Activated CD8-positive, alpha-beta memory T cell treated with anti-CD3 and anti-CD28 coated beads for 36 hours (primary cell): ENCODE results near the gene RSBN1L. TPM values are rescaled to one million over a fixed set of nuclear protein-coding genes. Genes with fewer than 3 reads are reported as not detected.
"Not testable (repeated sequence)": the region's sequence is repeated elsewhere in the genome, so short reads cannot be mapped to it uniquely, and the experiment has no call there.

Experiments
- CTCF ChIA-PET: fragments of 350-600 bp; sonication (Branson Sonifier 250); formaldehyde crosslinking; loops from one replicate; lab custom pipeline; 2021; ENCODE audit warnings: antibody characterized with exemption; lab: Charles Lee
- POLR2A ChIA-PET: fragments of 350-600 bp; sonication (Branson Sonifier 250); formaldehyde crosslinking; loops from one replicate; lab custom pipeline; 2021; ENCODE audit warnings: antibody characterized with exemption; lab: Charles Lee
- total RNA-seq, 2 experiments: library from RNA; stranded (reverse); gene quantifications; one replicate each; pipeline ENCODE4 v1.2.3, GENCODE V29; 2021

RSBN1L gene
- total RNA-seq, 2 experiments from 2014 or later: 21.3 to 22.9 TPM

GRCh38 chr7:77684030-77684429 is 12.2 kb upstream of the RSBN1L start:
- ChIA-PET POLR2A (no interaction called here), CTCF (interaction anchor here (1.3 kb wide), 1 partner anchor 32 kb away, joined by 4 read pairs; no protein-coding TSS in a partner anchor)

GRCh38 chr7:77685233-77685632 is 11.0 kb upstream of the RSBN1L start:
- POLR2A ChIA-PET: no interaction called here

GRCh38 chr7:77687100-77687746 is 9.0 kb upstream of the RSBN1L start:
- CTCF ChIA-PET: no interaction called here

More at GRCh38 chr7:77685233-77685632, 11.0 kb upstream of the RSBN1L start:
- CTCF ChIA-PET: interaction anchor here (0.5 to 1.4 kb wide), 3 partner anchors 11 to 191 kb away, joined by 3 to 4 read pairs (median 4); partner anchors contain the start of gene RSBN1L

GRCh38 chr7:77687747-77688144 is 8.5 kb upstream of the RSBN1L start:
- CTCF ChIA-PET: no interaction called here
- POLR2A ChIA-PET: interaction anchor here (0.6 to 1.1 kb wide), 2 partner anchors 8 to 14 kb away, joined by 3 read pairs; partner anchors contain the start of gene RSBN1L

More at GRCh38 chr7:77687100-77687746, 9.0 kb upstream of the RSBN1L start:
- POLR2A ChIA-PET: interaction anchor here (0.6 to 1.1 kb wide), 2 partner anchors 9 to 15 kb away, joined by 3 read pairs; partner anchors contain the start of gene RSBN1L

DNA sequence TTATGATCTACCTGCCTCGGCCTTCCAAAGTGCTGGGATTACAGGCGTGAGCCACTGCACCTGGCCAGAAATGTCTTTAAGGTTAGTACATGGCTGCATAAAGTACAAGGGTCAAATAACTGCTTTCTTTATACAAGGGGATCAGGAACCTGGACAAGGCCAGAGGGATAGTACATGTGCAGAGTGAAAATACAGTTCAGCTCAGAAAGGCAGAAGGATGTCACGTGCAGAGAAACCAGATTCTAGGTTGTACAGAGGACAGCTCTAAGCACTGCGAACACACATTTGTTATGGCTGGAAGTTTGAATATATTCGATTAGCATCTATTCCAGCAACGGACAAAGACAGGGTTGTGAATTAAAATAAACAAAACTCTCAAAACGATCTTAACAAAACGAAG is 6.0 kb upstream of the RSBN1L start:
- POLR2A ChIA-PET: no interaction called here
- CTCF ChIA-PET: interaction anchor here (1.3 kb wide), 1 partner anchor 12 kb away, joined by 5 read pairs; no protein-coding TSS in a partner anchor

DNA sequence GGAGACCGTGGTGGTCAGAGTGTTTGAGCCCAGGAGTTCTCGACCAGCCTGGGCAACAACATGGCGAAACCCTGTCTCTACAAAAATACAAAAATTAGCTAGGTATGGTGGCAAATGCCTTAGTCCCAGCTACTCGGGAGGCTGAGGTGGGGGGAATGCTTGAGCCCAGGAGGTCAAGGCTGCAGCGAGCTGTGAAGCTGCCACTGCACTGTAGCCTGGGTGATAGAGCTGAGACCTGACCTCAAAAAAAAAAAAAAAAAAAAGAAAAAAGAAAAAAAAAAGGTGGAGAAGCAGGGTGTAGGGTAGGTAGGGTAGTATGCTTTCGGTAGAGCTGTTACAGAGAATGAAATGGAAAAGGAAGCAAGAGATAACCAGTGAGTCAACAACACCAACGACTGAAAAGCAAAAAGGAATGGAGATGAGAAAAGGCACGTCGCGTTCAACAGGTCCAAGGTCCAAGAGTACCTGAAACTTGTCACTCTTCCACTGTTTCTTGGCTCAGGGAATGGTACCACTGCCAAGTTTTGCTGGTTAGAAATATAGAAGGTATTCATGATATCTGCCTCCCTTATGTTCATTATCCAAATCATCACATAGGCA is 4.3 kb upstream of the RSBN1L start:
- ChIA-PET CTCF (no interaction called here), POLR2A (no interaction called here)

DNA sequence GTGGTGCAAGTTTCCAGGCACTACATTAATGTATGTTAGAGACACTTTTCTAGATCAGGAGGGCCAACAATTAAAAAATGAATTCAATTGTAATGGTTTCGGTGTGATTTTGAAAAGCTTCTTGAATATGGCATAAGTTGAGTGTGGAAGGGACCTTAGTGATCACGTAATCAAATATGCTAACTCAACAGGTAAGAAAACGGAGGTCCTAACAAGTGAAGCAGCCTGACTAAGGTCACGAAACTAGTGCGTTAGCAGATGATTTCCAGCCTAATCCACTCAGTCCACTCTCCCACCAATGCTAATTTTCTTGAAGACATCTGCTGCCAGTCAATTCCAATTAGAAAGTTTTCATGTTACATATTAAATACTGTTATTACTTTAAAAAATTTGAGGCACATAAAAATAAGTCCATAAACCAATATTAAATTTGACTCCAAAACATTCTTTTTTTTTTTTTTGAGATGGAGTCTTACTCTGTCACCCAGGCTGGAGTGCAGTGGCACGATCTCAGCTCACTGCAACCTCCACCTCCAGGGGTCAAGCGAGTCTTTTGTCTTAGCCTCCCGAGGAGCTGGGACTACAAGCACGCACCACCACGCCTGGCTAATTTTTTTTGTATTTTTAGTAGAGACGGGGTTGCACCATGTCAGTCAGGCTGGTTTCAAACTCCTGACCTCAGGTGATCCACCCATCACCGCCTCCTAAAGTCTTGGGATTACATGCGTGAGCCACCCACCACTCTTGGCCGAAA is 2.3 kb upstream of the RSBN1L start:
- POLR2A ChIA-PET: interaction anchor here (0.7 kb wide), 1 partner anchor 127 kb away, joined by 4 read pairs; no protein-coding TSS in a partner anchor
- CTCF ChIA-PET: interaction anchor here (1.2 kb wide), 1 partner anchor 285 kb away, joined by 4 read pairs; no protein-coding TSS in a partner anchor

- ChIA-PET CTCF (interaction anchor here (1.0 to 1.6 kb wide), 3 partner anchors 12 to 40 kb away, joined by 3 to 4 read pairs (median 3); no protein-coding TSS in a partner anchor), POLR2A (interaction anchor here (0.8 to 1.3 kb wide), 4 partner anchors 11 to 159 kb away, joined by 3 to 5 read pairs (median 4); partner anchors contain the start of genes PHTF2 and TMEM60)
These were observed 630 bp downstream of the RSBN1L start for GRCh38 chr7:77696643-77697534.

DNA sequence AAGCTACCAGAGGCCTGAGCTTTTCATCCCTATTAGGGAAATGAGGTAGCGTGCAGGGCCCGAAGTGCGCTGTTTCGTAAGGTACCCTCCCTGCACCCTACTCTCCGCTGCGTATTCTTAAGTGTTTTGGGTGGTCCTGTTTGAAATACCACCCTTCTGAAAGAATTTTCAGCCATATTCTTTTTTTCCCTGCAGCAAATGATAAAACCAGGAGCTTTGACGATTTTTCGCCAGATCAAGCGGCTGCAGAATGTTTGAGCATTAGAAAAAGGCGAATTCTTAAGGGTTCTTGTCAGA is 1.2 kb downstream of the RSBN1L start:
- CTCF ChIA-PET: interaction anchor here (0.6 to 1.6 kb wide), 4 partner anchors 24 to 1645 kb away, joined by 3 to 4 read pairs (median 3); no protein-coding TSS in a partner anchor
- POLR2A ChIA-PET: interaction anchor here (0.8 to 1.3 kb wide), 3 partner anchors 10 to 160 kb away, joined by 4 to 5 read pairs (median 4); partner anchors contain the start of genes PHTF2 and TMEM60

GRCh38 chr7:77698042-77698625 is 1.9 kb downstream of the RSBN1L start:
- ChIA-PET CTCF (interaction anchor here (0.6 to 1.3 kb wide), 4 partner anchors 25 to 1646 kb away, joined by 3 to 4 read pairs (median 3); no protein-coding TSS in a partner anchor), POLR2A (interaction anchor here (0.8 to 1.3 kb wide), 3 partner anchors 10 to 160 kb away, joined by 4 to 5 read pairs (median 4); partner anchors contain the start of genes PHTF2 and TMEM60)

- POLR2A ChIA-PET: interaction anchor here (0.7 kb wide), 1 partner anchor 374 kb away, joined by 7 read pairs; no protein-coding TSS in a partner anchor
- CTCF ChIA-PET: interaction anchor here (1.2 kb wide), 1 partner anchor 32 kb away, joined by 3 read pairs; no protein-coding TSS in a partner anchor
These were observed 2.8 kb downstream of the RSBN1L start for GRCh38 chr7:77699056-77699455.

DNA sequence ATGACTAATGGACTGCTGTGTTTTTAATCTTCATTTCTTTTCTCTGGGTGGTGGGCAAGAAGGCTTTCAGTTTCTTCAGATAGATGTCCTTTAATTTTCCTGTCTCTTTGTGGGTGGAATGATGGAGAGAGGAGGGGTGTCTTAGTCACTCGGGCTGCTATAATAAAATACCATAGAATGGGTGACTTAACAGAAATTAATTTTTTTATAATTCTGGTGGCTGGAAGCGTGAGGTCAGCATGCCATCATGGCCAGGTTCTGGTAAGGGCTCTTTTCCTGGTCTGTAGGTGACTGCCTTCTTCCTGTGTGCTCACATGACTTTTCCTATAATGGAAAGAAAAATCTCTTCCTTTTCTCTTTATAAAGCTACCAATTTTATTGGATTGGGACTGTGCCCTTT is 6.3 kb downstream of the RSBN1L start:
- CTCF ChIA-PET: interaction anchor here (1.3 kb wide), 1 partner anchor 12 kb away, joined by 5 read pairs; no protein-coding TSS in a partner anchor
- POLR2A ChIA-PET: no interaction called here

- ChIA-PET CTCF (no interaction called here), POLR2A (no interaction called here)
These were observed 6.8 kb downstream of the RSBN1L start for GRCh38 chr7:77702968-77703472.

DNA sequence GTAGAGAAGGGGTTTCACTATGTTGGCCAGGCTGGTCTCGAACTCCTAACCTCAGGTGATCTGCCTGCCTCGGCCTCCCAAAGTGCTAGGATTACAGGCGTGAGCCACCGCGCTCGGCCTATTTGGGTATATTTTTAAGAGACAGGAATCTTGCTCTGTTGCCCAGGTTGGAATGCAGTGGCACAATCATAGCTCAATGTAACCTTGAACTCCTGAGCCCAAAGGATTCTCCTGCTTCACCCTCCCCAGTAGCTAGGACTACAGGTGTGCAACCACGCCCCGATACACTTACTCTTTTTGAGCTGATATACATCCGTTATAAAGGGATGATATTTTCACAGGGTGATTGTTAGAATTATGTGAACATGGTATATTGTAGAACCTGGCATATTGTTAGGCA is 7.4 kb downstream of the RSBN1L start:
- POLR2A ChIA-PET, CTCF ChIA-PET: not testable (repeated sequence)

GRCh38 chr7:77707504-77707992 is 11.3 kb downstream of the RSBN1L start:
- ChIA-PET POLR2A (interaction anchor here (0.9 to 1.0 kb wide), 2 partner anchors 10 to 11 kb away, joined by 4 read pairs; partner anchors contain the start of gene RSBN1L), CTCF (no interaction called here)

DNA sequence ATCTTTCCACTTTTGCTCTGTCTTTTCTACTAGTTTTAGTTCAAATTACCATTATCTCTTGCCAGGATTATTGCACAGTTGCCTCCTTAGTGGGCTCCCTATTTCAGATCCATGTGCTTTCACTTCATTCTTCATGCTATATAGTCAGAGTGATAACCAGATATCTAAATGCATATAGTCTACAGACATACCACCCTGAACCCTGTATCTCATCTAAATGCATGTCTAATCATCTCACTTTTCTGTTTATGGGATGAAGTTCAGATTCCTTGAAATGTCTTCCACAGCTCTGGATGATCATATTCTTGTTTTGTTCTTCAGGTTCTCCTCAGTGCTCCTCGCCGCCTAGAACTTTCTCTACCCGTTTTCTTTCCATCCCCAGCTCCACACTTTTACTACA is 13.8 kb downstream of the RSBN1L start:
- POLR2A ChIA-PET: no interaction called here
- CTCF ChIA-PET: no interaction called here

GRCh38 chr7:77710861-77711260 is 14.6 kb downstream of the RSBN1L start:
- ChIA-PET CTCF (no interaction called here), POLR2A (no interaction called here)
